Epithelial cell of proximal tubule (primary cell): ENCODE measurements around the gene TMPRSS6. TPM values are rescaled to one million over a fixed set of nuclear protein-coding genes. Genes with fewer than 3 reads are reported as not detected.
"Not testable (repeated sequence)": the region's sequence is repeated elsewhere in the genome, so short reads cannot be mapped to it uniquely, and the experiment has no call there.

ENCODE experiments used
- DNase-seq: peaks from one replicate; pipeline ENCODE4 v3.0.0-alpha.2; 2011; ENCODE audit warnings: low read depth
- H3K4me3 ChIP-seq: 2 replicates; pipeline ENCODE4 v1.5.1; 2011; ENCODE audit warnings: low read depth, mild to moderate bottlenecking, low read length
- CTCF ChIP-seq: conservative IDR thresholded peaks from 2 replicates; pipeline ENCODE4 v1.5.1; 2012; ENCODE audit warnings: low read depth, mild to moderate bottlenecking, low read length
- total RNA-seq: library from RNA; depleted of rRNA; stranded (reverse); fragments of >200 nt; gene quantifications from 2 replicates; pipeline ENCODE4 v1.2.3, GENCODE V29; 2015

TMPRSS6 gene
- total RNA-seq, 1 donor from 2014 or later, result not detected

GRCh38 chr22:37075822-37076433, 33.6 kb downstream of the TMPRSS6 start:
- DNase-seq, result no peak
- no peak for TF ChIP-seq CTCF
- no peak overlapping the region for H3K4me3 ChIP-seq

DNA sequence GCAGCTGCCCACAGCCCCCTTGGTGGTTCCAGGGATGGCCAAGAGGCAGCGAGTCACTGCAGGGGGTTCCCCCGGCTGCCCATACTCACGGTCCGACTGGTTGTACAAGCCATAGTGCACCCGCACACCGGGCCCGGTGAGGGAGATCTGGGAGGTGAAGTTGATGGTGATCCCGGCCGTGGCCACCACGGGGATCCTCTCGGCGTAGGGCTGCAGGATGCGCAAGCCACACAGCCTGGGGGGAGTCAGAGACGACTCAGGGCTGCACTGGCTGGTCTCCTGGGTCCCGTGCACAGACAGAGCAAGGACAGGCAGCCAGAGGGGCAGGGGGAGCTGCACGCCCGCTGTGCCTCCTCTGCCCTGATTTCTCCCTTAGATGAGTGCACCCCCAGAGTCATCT, 34.5 kb downstream of the TMPRSS6 start:
- H3K4me3 ChIP-seq, result no peak overlapping the region
- no peak for DNase-seq
- no peak for TF ChIP-seq CTCF

DNA sequence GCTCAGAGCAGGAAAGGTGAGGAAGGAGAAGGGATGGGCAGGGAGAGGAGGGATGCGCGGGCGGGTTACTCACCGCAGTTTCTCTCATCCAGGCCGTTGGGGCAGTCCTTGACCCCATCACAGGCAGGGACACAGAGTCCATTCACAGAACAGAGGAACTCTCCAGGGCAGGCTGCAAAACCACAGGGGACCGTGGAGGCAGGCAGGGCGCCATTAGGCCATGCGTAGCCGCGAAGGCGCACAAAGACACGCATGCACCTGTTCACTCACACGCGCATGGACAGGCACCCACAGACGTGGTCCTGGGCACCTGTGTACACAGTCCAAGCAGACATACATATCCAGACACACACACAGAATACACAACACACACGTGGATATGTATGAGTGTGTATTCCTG, 35.0 kb downstream of the TMPRSS6 start:
- TF ChIP-seq CTCF, result no peak
- DNase-seq, result no peak
- H3K4me3 ChIP-seq, result no peak overlapping the region

DNA sequence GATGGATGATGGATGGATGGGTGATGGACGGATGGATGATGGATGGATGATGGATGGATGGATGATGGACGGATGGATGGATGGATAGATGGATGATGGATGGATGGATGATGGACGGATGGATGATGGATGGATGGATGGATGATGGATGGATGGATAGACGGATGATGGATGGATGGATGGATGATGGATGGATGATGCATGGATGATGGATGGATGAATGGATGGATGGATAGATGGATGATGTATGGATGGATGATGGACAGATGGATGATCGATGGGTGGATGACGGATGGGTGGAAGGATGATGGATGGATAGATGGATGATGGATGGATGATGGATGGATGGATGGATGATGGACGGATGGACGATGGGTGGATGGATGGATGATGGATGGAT, 36.8 kb downstream of the TMPRSS6 start:
- no peak for TF ChIP-seq CTCF
- no peak overlapping the region for H3K4me3 ChIP-seq
- DNase-seq, result no peak

- not testable (repeated sequence) for H3K4me3 ChIP-seq, DNase-seq
Observed at GRCh38 chr22:37071850-37072592, 37.5 kb downstream of the TMPRSS6 start.

- H3K4me3 ChIP-seq, result no peak overlapping the region
- no peak for TF ChIP-seq CTCF
- DNase-seq, result no peak
Observed at GRCh38 chr22:37070744-37071143, 38.8 kb downstream of the TMPRSS6 start.

DNA sequence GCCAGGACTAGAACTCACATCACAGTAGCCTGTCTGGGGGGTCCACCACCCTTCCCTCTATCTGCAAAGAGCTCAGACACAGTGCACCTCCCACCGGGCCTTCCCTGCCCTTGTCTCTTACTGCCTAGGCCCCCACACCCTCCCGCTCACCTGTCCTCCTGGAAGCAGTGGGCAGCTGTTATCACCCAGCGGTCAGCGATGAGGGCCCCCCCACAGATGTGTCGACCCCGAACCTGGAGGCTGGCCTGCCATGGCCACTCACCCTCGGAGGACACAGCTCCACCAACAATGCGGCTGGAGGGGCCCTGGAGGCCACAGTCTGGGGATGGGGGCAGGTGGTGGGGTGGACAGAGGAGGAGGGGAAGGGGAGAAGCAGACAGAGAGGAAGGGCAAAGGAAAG, 39.2 kb downstream of the TMPRSS6 start:
- H3K4me3 ChIP-seq, result no peak overlapping the region
- TF ChIP-seq CTCF, result no peak
- DNase-seq, result no peak
